Measurements from ENCODE around the gene SUDS3. TPM values are rescaled to one million over a fixed set of nuclear protein-coding genes. Genes with fewer than 3 reads are reported as not detected.
"Not testable (repeated sequence)": the region's sequence is repeated elsewhere in the genome, so short reads cannot be mapped to it uniquely, and the experiment has no call there.

SUDS3 gene
- total RNA-seq, 1 donor from 2014 or later, result 18.4 TPM

DNA sequence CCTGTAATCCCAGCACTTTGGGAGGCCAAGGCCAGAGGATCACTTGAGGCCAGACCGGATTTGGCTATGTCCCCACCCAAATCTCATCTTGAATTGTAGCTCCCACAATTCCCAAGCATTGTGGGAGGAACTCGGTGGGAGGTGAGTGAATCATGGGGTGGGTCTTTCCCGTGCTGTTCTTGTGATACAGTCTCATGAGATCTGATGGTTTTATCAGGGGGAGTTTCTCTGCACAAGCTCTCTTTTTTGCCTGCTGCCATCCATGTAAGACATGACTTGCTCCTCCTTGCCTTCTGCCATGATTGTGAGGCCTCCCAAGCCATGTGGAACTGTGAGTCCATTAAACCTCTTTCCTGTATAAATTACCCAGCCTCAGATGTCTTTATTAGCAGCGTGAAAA lies 21.9 kb upstream of the SUDS3 start:
- intact Hi-C loops (cut with DNase I); DNase-seq (ENCODE audit: missing footprints); ATAC-seq: not testable (repeated sequence)

DNA sequence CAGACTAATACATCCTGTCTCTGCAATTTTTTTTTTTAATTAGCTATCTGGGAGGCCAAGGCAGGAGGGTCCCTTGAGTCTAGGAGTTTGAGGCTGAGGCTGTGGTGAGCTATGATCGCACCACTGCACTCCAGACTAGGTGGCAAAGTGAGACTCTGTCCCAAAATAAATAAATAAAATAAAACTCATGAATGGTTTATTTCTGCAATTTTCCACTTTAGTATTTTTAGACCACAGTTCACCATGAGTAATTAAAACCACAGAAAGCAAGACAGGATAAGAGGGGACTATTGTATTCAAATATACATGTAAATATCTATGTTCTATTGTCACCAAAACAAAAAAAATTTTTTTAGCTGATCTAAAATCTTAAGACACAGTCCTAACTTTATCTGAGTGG lies 21.5 kb upstream of the SUDS3 start:
- ATAC-seq, result no peak
- DNase-seq (ENCODE audit: missing footprints), result no peak
- intact Hi-C loops (cut with DNase I), result no loop called here

- no peak for ATAC-seq
- intact Hi-C loops (cut with DNase I), result no loop called here
Measured at GRCh38 chr12:118355843-118356242, 20.5 kb upstream of the SUDS3 start.

GRCh38 chr12:118356809-118357256 lies 19.5 kb upstream of the SUDS3 start:
- peak; percentile 42 for ATAC-seq
- intact Hi-C loops (cut with DNase I), result no loop called here
- no peak for DNase-seq (ENCODE audit: missing footprints)

More at GRCh38 chr12:118355843-118356242, 20.5 kb upstream of the SUDS3 start:
- DNase-seq (ENCODE audit: missing footprints), result no peak

GRCh38 chr12:118357257-118358007 lies 18.9 kb upstream of the SUDS3 start:
- no peak for DNase-seq (ENCODE audit: missing footprints)
- intact Hi-C loops (cut with DNase I), result no loop called here
- peak; percentile 72 for ATAC-seq

- intact Hi-C loops (cut with DNase I), result no loop called here
- DNase-seq (ENCODE audit: missing footprints), result no peak
- no peak for ATAC-seq
Measured at GRCh38 chr12:118358008-118358359, 18.4 kb upstream of the SUDS3 start.

- DNase-seq (ENCODE audit: missing footprints) (no peak), ATAC-seq (no peak)
- intact Hi-C loops (cut with DNase I), result no loop called here
Measured at GRCh38 chr12:118358612-118359540, 17.5 kb upstream of the SUDS3 start.

DNA sequence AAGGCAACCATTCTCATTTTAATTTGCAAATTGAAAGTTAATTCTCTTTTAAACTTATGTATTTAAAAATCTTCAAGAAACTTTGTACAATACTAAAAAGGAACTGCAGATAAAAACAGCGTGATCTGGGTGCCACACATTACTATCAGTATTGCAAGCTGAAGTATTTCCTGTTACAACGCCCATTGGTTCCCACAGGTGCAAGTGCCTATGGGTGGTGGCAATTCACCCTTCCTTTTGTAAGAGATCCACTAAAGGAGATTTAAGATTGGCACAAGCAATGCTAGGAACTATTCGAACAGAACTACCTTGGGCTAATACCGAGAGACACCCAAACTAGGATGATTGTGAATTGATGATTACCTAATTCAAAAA lies 16.8 kb upstream of the SUDS3 start:
- no peak for ATAC-seq
- intact Hi-C loops (cut with DNase I), result no loop called here

DNA sequence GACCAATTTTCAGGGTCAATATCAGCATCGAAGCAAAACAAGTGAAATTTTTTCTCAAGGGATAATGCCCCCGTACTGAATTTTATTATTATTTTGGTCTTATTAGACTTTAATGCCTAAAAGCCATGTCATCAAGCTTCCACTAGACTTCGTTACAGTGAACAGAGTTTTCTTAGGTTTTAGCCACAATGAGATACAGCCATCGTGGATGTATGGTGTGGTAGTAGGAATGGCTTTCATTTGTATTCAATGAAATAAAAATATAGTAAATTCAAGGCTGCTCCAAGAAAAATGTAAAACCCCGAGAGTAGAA lies 15.3 kb upstream of the SUDS3 start:
- DNase-seq (ENCODE audit: missing footprints) (no peak), ATAC-seq (no peak)
- intact Hi-C loops (cut with DNase I), result no loop called here

More for the DNA sequence above, 16.8 kb upstream of the SUDS3 start:
- no peak for DNase-seq (ENCODE audit: missing footprints)

- DNase-seq (ENCODE audit: missing footprints) (no peak), ATAC-seq (no peak)
- intact Hi-C loops (cut with DNase I), result no loop called here
Measured at GRCh38 chr12:118361889-118362288, 14.5 kb upstream of the SUDS3 start.

GRCh38 chr12:118368821-118369220 lies 7.5 kb upstream of the SUDS3 start:
- intact Hi-C loops (cut with DNase I), result no loop called here
- ATAC-seq (no peak), DNase-seq (ENCODE audit: missing footprints) (no peak)

GRCh38 chr12:118370601-118371000 lies 5.8 kb upstream of the SUDS3 start:
- ATAC-seq (no peak), DNase-seq (ENCODE audit: missing footprints) (no peak)
- intact Hi-C loops (cut with DNase I), result loop anchor here (5.0 to 10.0 kb wide), 2 partner anchors 233 to 356 kb away; partner anchors contain the start of genes PEBP1 and RFC5

GRCh38 chr12:118371321-118372282 lies 4.8 kb upstream of the SUDS3 start:
- intact Hi-C loops (cut with DNase I), result loop anchor here (2.0 to 10.0 kb wide), 3 partner anchors 234 to 357 kb away; partner anchors contain the start of genes PEBP1, RFC5 and WSB2
- DNase-seq (ENCODE audit: missing footprints), result peak; percentile 71
- no peak for ATAC-seq

DNA sequence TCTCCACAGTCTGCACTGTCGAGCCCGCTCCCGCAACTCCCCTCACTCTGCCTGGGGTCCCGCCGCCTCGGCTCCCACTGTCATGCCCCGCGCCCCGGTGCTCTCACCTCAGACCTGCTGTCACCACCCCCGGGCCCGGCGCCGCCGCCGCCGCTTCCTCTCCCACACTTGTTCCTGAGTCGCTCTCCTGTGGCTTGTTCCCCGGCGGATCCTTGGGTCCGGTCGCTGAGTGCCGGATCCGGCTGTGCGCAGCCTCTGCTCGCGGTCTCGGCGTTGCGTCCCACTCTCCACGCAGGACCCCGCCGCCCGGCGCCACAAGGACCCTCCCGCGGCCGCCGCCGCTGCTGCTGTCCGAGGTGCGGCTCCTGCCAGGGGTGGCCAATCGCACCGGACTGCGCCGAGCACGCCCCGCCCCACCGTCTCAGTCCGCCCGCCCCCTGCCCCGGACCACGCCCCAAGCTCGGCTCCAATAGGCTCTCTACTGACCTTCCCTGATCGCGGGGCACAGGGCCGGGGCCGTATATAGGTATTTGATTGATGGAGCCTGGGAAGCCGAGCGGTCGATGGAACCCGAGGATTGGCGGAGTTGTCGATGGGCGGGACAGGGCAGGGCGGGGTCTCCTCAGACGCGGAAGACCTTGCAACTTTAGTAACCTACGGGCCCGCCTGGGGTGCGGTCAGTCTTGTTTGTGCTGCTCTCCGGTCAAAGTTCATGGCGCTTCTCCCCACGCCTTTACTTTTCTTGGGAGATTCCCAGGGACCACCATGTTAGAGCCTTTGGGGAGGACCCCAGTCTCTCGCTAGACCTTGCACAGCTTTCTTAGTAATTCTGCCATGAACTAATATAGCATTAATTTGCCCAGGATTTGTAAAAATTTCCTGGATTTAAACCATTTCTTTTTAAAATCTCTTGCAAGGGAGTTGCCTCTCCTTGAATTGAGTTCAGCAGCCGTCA lies 3.5 kb upstream of the SUDS3 start, which contains the start of gene TAOK3:
TAOK3 (minus strand) TSS at position 367 of the 955 bp plus-strand sequence. CDS start 117,340 bp downstream, outside the sequence.
- ATAC-seq (peak; percentile 97), DNase-seq (ENCODE audit: missing footprints) (peak; percentile 100)
- intact Hi-C loops (cut with DNase I), result loop anchor here (2.0 to 10.0 kb wide), 3 partner anchors 236 to 358 kb away; partner anchors contain the start of genes PEBP1, RFC5 and WSB2

DNA sequence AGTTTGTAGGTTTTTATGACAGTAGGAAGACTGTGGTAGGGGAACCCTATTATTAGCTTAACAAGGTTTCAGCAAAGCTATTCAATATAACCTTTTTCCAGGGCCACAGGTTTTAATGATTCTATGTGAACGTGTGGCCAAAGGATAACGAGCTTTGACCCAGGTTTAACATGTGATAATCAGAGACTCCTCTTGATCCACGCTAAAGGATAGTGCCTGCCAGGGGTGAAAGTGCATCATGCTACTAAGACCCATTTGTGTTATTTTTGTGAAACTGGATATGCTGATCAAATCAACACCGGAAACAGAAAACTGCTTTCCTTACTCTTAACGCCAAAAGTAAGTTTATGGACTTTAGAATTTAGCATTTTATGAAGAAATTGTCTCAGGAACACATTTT lies 2.7 kb upstream of the SUDS3 start:
- no peak for DNase-seq (ENCODE audit: missing footprints)
- intact Hi-C loops (cut with DNase I), result loop anchor here (2.0 to 10.0 kb wide), 3 partner anchors 236 to 359 kb away; partner anchors contain the start of genes PEBP1, RFC5 and WSB2
- no peak for ATAC-seq

DNA sequence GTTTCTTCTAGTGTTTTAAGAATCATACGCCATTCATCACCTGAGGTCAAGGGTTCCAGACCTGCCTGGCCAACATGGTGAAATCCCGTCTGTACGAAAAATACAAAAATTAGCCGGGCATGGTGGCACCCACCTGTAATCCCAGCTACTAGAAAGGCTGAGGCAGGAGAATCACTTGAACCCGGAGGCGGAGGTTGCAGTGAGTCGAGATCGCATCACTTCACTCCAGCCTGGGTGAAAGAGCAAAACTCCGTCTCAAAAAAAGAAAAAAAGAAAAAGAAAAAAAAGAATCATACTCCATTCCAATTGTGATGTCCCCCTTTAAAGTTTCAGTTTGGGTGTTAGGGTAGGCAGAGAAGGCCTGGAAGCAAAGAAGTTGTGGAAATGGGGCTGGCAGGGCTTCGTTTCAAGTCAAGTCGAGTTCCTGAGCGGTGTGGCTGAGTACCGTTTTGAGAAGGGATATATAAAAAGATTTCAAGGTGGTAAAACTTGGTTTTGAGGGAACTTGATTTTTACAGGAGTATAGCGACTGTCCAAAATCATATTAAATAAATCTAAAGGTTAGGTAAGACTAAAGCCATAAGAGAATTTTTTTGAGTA lies 2.1 kb upstream of the SUDS3 start:
- intact Hi-C loops (cut with DNase I), result loop anchor here (5.0 to 10.0 kb wide), 2 partner anchors 237 to 359 kb away; partner anchors contain the start of genes PEBP1 and RFC5
- DNase-seq (ENCODE audit: missing footprints), result no peak

GRCh38 chr12:118374909-118375308 lies 1.4 kb upstream of the SUDS3 start:
- no peak for ATAC-seq
- DNase-seq (ENCODE audit: missing footprints), result no peak
- intact Hi-C loops (cut with DNase I), result loop anchor here (5.0 to 10.0 kb wide), 2 partner anchors 238 to 360 kb away; partner anchors contain the start of genes PEBP1 and RFC5

More for the DNA sequence above, 2.1 kb upstream of the SUDS3 start:
- no peak for ATAC-seq

Data from Right ventricle myocardium inferior (tissue), 1 donor.